ENCODE results near the gene ADAP1. TPM values are rescaled to one million over a fixed set of nuclear protein-coding genes. Genes with fewer than 3 reads are reported as not detected.

The ADAP1 gene
- total RNA-seq, 1 experiment from 2014 or later = 3.1 TPM

DNA sequence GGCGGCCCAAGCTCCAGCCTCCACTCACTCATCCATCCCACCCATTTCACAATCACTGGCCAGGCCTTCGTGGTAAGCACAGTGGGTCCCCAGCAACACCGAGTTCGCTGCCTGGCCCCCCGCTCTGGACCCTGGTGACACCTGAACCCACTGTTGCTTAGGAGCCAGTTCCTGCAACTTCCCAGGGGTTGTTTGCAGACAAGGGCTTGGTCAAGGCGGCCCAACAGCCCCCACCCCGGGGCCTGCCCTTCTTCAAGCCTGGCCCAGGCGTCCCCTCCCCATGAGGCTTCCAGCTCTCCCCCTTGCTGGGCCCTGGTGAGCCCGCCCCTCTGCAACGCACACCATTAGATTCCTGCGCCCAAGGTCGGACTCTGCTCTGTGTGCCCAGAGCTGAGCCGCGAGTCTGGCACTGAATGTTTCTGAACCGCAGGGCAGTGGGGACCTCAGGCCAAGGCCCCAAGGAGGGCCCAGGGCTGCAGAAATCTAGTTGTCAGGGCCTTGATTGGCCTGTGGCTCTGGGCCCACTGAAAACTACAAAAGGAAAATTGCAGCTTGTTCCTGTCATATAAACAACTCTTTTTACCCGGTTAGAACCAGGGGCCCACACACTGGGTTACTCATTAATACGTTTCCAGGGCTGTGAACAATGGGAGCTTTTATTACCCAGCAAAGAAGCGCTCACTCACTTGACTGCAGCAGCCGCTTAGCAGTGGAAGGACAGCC, 23.0 kb upstream of the ADAP1 start:
- Histone ChIP-seq H3K9me3 (ENCODE audit: control insufficient read depth, insufficient read depth, low read depth, low read length) (no peaks in the 10 kb centered on the region), H3K4me1 (ENCODE audit: control insufficient read depth, insufficient read depth, low read length) (peaks cover 16% of the 10 kb centered on the region), H3K36me3 (ENCODE audit: control insufficient read depth, insufficient read depth, low read length) (peaks cover 8% of the 10 kb centered on the region), H3K27ac (ENCODE audit: low read length) (peak overlapping the region; percentile 14; the same call in 1 of the 2 replicates), H3K4me3 (ENCODE audit: low read depth in 2 of 2, low read length in 2 of 2) (no peak overlapping the region), H3K27me3 (ENCODE audit: control insufficient read depth, insufficient read depth, low read length) (no peaks in the 10 kb centered on the region)
- ATAC-seq (no peak), DNase-seq (ENCODE audit: low read depth, low spot score) (no peak)
- no TSS peak for BruUV-seq (replicated peaks)
- POLR2A ChIA-PET = no interaction called here
- TF ChIP-seq TCF7L2 (IDR thresholded peaks at IDR 0.05; ENCODE audit: low read depth, low read length) (no peak), SIN3A (IDR thresholded peaks at IDR 0.05; ENCODE audit: borderline replicate concordance, insufficient read depth, low read depth, low read length) (no peak), POLR2AphosphoS5 (IDR thresholded peaks at IDR 0.05; ENCODE audit: low read depth, low read length) (no peak)
- TF ChIP-seq, protein P1, sequence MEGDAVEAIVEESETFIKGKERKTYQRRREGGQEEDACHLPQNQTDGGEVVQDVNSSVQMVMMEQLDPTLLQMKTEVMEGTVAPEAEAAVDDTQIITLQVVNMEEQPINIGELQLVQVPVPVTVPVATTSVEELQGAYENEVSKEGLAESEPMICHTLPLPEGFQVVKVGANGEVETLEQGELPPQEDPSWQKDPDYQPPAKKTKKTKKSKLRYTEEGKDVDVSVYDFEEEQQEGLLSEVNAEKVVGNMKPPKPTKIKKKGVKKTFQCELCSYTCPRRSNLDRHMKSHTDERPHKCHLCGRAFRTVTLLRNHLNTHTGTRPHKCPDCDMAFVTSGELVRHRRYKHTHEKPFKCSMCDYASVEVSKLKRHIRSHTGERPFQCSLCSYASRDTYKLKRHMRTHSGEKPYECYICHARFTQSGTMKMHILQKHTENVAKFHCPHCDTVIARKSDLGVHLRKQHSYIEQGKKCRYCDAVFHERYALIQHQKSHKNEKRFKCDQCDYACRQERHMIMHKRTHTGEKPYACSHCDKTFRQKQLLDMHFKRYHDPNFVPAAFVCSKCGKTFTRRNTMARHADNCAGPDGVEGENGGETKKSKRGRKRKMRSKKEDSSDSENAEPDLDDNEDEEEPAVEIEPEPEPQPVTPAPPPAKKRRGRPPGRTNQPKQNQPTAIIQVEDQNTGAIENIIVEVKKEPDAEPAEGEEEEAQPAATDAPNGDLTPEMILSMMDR (IDR thresholded peaks at IDR 0.05) = no peak
- TF ChIP-seq, protein P2, sequence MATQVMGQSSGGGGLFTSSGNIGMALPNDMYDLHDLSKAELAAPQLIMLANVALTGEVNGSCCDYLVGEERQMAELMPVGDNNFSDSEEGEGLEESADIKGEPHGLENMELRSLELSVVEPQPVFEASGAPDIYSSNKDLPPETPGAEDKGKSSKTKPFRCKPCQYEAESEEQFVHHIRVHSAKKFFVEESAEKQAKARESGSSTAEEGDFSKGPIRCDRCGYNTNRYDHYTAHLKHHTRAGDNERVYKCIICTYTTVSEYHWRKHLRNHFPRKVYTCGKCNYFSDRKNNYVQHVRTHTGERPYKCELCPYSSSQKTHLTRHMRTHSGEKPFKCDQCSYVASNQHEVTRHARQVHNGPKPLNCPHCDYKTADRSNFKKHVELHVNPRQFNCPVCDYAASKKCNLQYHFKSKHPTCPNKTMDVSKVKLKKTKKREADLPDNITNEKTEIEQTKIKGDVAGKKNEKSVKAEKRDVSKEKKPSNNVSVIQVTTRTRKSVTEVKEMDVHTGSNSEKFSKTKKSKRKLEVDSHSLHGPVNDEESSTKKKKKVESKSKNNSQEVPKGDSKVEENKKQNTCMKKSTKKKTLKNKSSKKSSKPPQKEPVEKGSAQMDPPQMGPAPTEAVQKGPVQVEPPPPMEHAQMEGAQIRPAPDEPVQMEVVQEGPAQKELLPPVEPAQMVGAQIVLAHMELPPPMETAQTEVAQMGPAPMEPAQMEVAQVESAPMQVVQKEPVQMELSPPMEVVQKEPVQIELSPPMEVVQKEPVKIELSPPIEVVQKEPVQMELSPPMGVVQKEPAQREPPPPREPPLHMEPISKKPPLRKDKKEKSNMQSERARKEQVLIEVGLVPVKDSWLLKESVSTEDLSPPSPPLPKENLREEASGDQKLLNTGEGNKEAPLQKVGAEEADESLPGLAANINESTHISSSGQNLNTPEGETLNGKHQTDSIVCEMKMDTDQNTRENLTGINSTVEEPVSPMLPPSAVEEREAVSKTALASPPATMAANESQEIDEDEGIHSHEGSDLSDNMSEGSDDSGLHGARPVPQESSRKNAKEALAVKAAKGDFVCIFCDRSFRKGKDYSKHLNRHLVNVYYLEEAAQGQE (IDR thresholded peaks at IDR 0.05; ENCODE audit: insufficient read depth in 1 of 2, low read depth in 2 of 2, low read length in 1 of 2) = no peak
- in situ Hi-C loops (cut with HindIII; ENCODE audit: low pct_unique_long_range_greater_than_20kb, low sequenced_read_pairs) (no loop called here), intact Hi-C loops (cut with micrococcal nuclease; ENCODE audit: unreplicated experiment) (no loop called here)
- CTCF ChIA-PET = no interaction called here

DNA sequence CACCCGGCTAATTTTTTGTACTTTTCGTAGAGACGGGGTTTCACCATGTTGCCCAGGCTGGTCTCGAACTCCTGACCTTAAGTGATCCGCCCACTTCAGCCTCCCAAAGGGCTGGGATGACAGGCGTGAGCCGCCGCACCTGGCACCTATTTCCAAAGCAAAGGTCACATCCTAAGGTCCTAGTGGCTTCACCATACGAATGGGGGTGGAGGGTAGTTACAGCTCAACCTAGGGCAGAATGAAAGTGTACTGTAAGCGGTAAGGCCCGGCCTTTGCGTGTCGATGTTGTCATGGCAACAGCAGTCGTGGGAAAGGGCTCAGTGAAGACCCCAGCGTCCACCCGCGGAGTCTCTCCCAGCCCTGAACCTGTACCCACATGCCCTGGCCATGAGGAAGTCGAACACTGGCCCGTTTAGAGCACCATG, 22.4 kb upstream of the ADAP1 start:
- DNase-seq (ENCODE audit: low read depth, low spot score) (no peak), ATAC-seq (no peak)
- H3K27ac ChIP-seq (ENCODE audit: low read length) = no peak overlapping the region; the same call in 1 of the 2 replicates
- H3K9me3 ChIP-seq (ENCODE audit: control insufficient read depth, insufficient read depth, low read depth, low read length) = no peaks in the 10 kb centered on the region
- TF ChIP-seq TCF7L2 (IDR thresholded peaks at IDR 0.05; ENCODE audit: low read depth, low read length) (no peak), POLR2AphosphoS5 (IDR thresholded peaks at IDR 0.05; ENCODE audit: low read depth, low read length) (no peak), SIN3A (IDR thresholded peaks at IDR 0.05; ENCODE audit: borderline replicate concordance, insufficient read depth, low read depth, low read length) (no peak)
- TF ChIP-seq, protein P2 (IDR thresholded peaks at IDR 0.05; ENCODE audit: insufficient read depth in 1 of 2, low read depth in 2 of 2, low read length in 1 of 2) = no peak
- TF ChIP-seq, protein P1 (IDR thresholded peaks at IDR 0.05) = no peak
- ChIA-PET POLR2A (no interaction called here), CTCF (no interaction called here)
- no peaks in the 10 kb centered on the region for H3K27me3 ChIP-seq (ENCODE audit: control insufficient read depth, insufficient read depth, low read length)
- H3K4me3 ChIP-seq (ENCODE audit: low read depth in 2 of 2, low read length in 2 of 2) = no peak overlapping the region
- in situ Hi-C loops (cut with HindIII; ENCODE audit: low pct_unique_long_range_greater_than_20kb, low sequenced_read_pairs) = no loop called here
- no TSS peak for BruUV-seq (replicated peaks)
- peaks cover 16% of the 10 kb centered on the region for H3K4me1 ChIP-seq (ENCODE audit: control insufficient read depth, insufficient read depth, low read length)
- intact Hi-C loops (cut with micrococcal nuclease; ENCODE audit: unreplicated experiment) = no loop called here
- H3K36me3 ChIP-seq (ENCODE audit: control insufficient read depth, insufficient read depth, low read length) = peaks cover 13% of the 10 kb centered on the region
